Hepatocyte (in vitro differentiated cells): ENCODE data around the gene ANKFN1. TPM values are rescaled to one million over a fixed set of nuclear protein-coding genes. Genes with fewer than 3 reads are reported as not detected.

Experiments used
- DNase-seq: peaks from one replicate; pipeline ENCODE4 v3.0.0-alpha.2; 2016; ENCODE audit warnings: low spot score
- H2AFZ ChIP-seq: fragments of 200-600 bp; sonication (generic); 2 replicates; pipeline ENCODE4 v1.6.0; 2016; ENCODE audit warnings: antibody characterized with exemption, mild to moderate bottlenecking
- H3K27ac ChIP-seq: fragments of 200-600 bp; sonication (generic); 2 replicates; pipeline ENCODE4 v1.5.1; 2016; ENCODE audit warnings: mild to moderate bottlenecking
- H3K27me3 ChIP-seq: fragments of 200-600 bp; sonication (generic); 2 replicates; pipeline ENCODE4 v1.6.1; 2016
- H3K36me3 ChIP-seq: fragments of 200-600 bp; sonication (generic); replicated peaks from 2 replicates; pipeline ENCODE4 v1.5.1; 2016; ENCODE audit warnings: low read depth; ENCODE audit not compliant: insufficient read depth
- H3K4me1 ChIP-seq: fragments of 200-600 bp; sonication (generic); 2 replicates; pipeline ENCODE4 v1.5.1; 2016; ENCODE audit warnings: mild to moderate bottlenecking, moderate library complexity; ENCODE audit not compliant: insufficient read depth
- H3K4me2 ChIP-seq: fragments of 200-600 bp; sonication (generic); 2 replicates; pipeline ENCODE4 v1.6.0; 2016
- H3K4me3 ChIP-seq: fragments of 200-600 bp; sonication (generic); 2 replicates; pipeline ENCODE4 v1.5.1; 2016; ENCODE audit warnings: mild to moderate bottlenecking
- H3K79me2 ChIP-seq: fragments of 200-600 bp; sonication (generic); 2 replicates; pipeline ENCODE4 v1.6.0; 2017; ENCODE audit warnings: mild to moderate bottlenecking
- H3K9me2 ChIP-seq: fragments of 200-600 bp; sonication (generic); replicated peaks from 2 replicates; pipeline ENCODE4 v1.6.0; 2017; ENCODE audit warnings: mild to moderate bottlenecking; ENCODE audit not compliant: insufficient read depth
- H3K9me3 ChIP-seq: fragments of 200-600 bp; sonication (generic); 2 replicates; pipeline ENCODE4 v1.5.1; 2016; ENCODE audit warnings: low read depth, mild to moderate bottlenecking
- H4K20me1 ChIP-seq: fragments of 200-600 bp; sonication (generic); 2 replicates; pipeline ENCODE4 v1.6.0; 2016; ENCODE audit warnings: mild to moderate bottlenecking; ENCODE audit not compliant: insufficient read depth, poor library complexity, severe bottlenecking
- CTCF ChIP-seq: fragments of 200-600 bp; sonication (generic); IDR thresholded peaks from 2 replicates; pipeline ENCODE4 v1.5.1; 2016; ENCODE audit warnings: antibody characterized with exemption, mild to moderate bottlenecking; ENCODE audit not compliant: poor library complexity
- EZH2 ChIP-seq: fragments of 200-600 bp; sonication (generic); IDR thresholded peaks from 2 replicates; pipeline ENCODE4 v1.6.1; 2016; ENCODE audit warnings: antibody characterized with exemption, mild to moderate bottlenecking, borderline replicate concordance
- EZH2phosphoT487 ChIP-seq: fragments of 200-600 bp; sonication (generic); IDR thresholded peaks from one replicate; pipeline ENCODE4 v1.6.1; 2018; ENCODE audit warnings: antibody characterized with exemption, mild to moderate bottlenecking, low read depth, moderate library complexity; ENCODE audit not compliant: unreplicated experiment, severe bottlenecking
- WGBS: methylation state at CpG from one replicate; pipeline ENCODE4 v1.1.6; 2016; ENCODE audit warnings: low lambda C conversion rate; ENCODE audit errors: missing lambda C conversion rate; 5-methylcytosine and 5-hydroxymethylcytosine counted together
- polyA plus RNA-seq: library from polyadenylated mRNA; unstranded; fragments of >200 nt; fragmentation: Nextera tagmentation; extraction: Ambion mirVana; gene quantifications from 2 replicates; pipeline ENCODE4 v1.2.1, GENCODE V29; 2016
- total RNA-seq: library from RNA; depleted of rRNA; stranded (reverse); fragments of >200 nt; gene quantifications from 2 replicates; pipeline ENCODE4 v1.2.3, GENCODE V29; 2014

Gene ANKFN1
- total and polyA plus RNA-seq, 2 experiments from 2014 or later = 0.10 to 1.2 TPM

DNA sequence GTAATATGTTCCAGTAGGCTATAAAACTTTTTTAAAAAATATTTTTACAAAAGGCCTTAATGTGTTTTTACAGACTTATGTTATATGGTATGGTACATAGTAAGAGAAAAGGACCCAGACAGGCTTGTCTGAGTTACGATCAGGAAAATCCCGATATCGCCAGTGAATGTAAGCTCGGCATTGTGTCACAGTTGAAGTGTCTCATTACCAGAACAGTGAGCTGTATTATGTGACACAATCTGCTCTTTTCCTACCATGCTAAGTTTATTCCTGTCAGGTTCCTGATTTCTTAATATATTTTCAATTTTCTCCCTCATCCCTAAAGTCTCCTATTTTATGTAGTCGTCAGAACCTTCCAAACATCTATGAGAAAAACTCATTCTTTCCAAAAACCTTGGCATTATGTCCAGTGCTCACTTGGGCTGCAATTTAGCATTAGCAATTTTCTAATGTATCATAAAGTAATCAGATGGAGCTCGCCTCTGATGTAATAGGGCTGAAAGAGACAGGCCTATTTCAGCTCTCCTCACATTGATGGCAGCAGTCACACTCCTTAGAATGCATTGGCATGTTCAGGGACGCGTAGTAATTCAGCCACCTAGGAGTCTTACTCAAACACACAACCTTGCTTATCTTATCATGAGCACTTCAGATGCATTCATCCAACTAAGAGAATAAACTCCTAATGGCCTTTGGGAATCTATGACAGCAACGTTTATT is 292.6 kb downstream of the ANKFN1 start:
- Histone ChIP-seq H3K27me3 (no peaks in the 10 kb centered on the region), H3K4me2 (no peak overlapping the region), H3K36me3 (no peaks in the 10 kb centered on the region), H3K9me3 (no peaks in the 10 kb centered on the region), H3K9me2 (no peaks in the 10 kb centered on the region), H4K20me1 (no peaks in the 10 kb centered on the region), H2AFZ (no peak overlapping the region), H3K4me3 (no peak overlapping the region), H3K79me2 (no peaks in the 10 kb centered on the region), H3K27ac (no peak overlapping the region), H3K4me1 (no peaks in the 10 kb centered on the region)
- TF ChIP-seq EZH2phosphoT487 (no peak), CTCF (no peak), EZH2 (no peak)
- 72% methylated on average over 9 of the region's 9 CpGs for WGBS
- DNase-seq = no peak

- Histone ChIP-seq H3K4me1 (no peaks in the 10 kb centered on the region), H3K4me2 (no peak overlapping the region), H3K9me3 (no peaks in the 10 kb centered on the region), H3K4me3 (no peak overlapping the region), H3K27me3 (no peaks in the 10 kb centered on the region), H3K9me2 (no peaks in the 10 kb centered on the region), H4K20me1 (no peaks in the 10 kb centered on the region), H3K79me2 (no peaks in the 10 kb centered on the region), H3K36me3 (no peaks in the 10 kb centered on the region), H2AFZ (no peak overlapping the region), H3K27ac (no peak overlapping the region)
- DNase-seq = no peak
- no peak for TF ChIP-seq EZH2phosphoT487
- TF ChIP-seq CTCF = no peak
- no peak for TF ChIP-seq EZH2
- WGBS = 100% methylated on average over 1 of the region's 1 CpG
These were observed 293.9 kb downstream of the ANKFN1 start for GRCh38 chr17:56447171-56447570.

- Histone ChIP-seq H3K79me2 (no peaks in the 10 kb centered on the region), H3K4me1 (no peaks in the 10 kb centered on the region), H2AFZ (no peak overlapping the region), H3K27ac (no peak overlapping the region), H4K20me1 (no peaks in the 10 kb centered on the region), H3K27me3 (no peaks in the 10 kb centered on the region), H3K4me3 (no peak overlapping the region), H3K9me3 (no peaks in the 10 kb centered on the region), H3K36me3 (no peaks in the 10 kb centered on the region), H3K4me2 (no peak overlapping the region), H3K9me2 (no peaks in the 10 kb centered on the region)
- TF ChIP-seq EZH2 = no peak
- WGBS = 89% methylated on average over 2 of the region's 2 CpGs
- DNase-seq = no peak
These were observed 295.1 kb downstream of the ANKFN1 start for GRCh38 chr17:56448371-56448770.

DNA sequence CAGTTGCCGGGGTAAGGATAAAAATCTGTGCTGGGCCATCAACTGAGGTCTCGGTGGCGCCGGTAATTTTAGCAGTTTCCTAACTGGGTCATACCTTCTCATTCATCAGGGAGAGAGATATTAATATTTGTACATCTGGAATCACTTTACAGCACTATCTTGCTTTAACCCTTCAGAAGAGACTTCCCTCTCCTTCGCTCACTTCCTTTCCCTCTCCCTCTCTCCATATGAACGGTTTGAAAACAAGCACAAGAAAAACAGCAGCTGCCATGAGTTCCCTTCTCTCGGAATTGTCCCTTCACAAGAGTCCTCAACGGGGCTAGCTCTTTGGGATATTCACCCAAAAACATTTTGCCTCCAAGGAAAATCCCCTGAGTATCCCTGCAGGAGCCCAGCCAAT is 295.9 kb downstream of the ANKFN1 start:
- Histone ChIP-seq H3K9me2 (no peaks in the 10 kb centered on the region), H3K9me3 (no peaks in the 10 kb centered on the region), H3K27ac (no peak overlapping the region), H2AFZ (no peak overlapping the region), H3K4me2 (no peak overlapping the region), H4K20me1 (no peaks in the 10 kb centered on the region), H3K36me3 (no peaks in the 10 kb centered on the region), H3K79me2 (no peaks in the 10 kb centered on the region), H3K4me1 (no peaks in the 10 kb centered on the region), H3K4me3 (no peak overlapping the region), H3K27me3 (no peaks in the 10 kb centered on the region)
- TF ChIP-seq EZH2 (no peak), CTCF (no peak), EZH2phosphoT487 (no peak)
- DNase-seq = no peak
- WGBS = 73% methylated on average over 8 of the region's 8 CpGs
